NCI-H2196 (cell line): ENCODE measurements around the gene ZDHHC14.

Source experiments
- DNase-seq: peaks from one replicate; lab custom pipeline; 2025; ENCODE audit not compliant: unreplicated experiment; lab: John Stamatoyannopoulos, UW

The ZDHHC14 gene

GRCh38 chr6:157726892-157727628, 346.1 kb downstream of the ZDHHC14 start:
- DNase-seq: no peak
